ENCODE results near the gene SBK1.
"Not testable (repeated sequence)": the region's sequence is repeated elsewhere in the genome, so short reads cannot be mapped to it uniquely, and the experiment has no call there.

Gene SBK1

DNA sequence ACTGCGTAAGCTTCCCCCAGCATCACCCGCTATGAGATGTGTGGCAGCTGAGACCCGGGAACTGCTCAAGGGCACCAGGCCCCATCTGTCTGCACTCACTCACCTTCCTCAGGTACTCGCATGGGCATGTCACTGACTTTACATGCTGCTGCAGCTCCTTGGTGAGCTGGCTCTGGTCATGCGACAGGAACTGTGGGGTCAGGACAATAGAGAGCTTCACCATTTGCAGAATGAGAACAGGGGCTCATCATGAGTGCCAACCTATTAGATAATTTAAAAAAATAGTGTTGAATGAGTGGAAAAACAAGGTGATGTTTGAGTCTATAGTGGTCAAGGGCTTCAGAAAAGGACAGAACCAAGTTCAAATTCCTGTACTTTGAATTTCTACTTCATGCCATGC, 70.3 kb downstream of the SBK1 start:
- not testable (repeated sequence) for DNase-seq

DNA sequence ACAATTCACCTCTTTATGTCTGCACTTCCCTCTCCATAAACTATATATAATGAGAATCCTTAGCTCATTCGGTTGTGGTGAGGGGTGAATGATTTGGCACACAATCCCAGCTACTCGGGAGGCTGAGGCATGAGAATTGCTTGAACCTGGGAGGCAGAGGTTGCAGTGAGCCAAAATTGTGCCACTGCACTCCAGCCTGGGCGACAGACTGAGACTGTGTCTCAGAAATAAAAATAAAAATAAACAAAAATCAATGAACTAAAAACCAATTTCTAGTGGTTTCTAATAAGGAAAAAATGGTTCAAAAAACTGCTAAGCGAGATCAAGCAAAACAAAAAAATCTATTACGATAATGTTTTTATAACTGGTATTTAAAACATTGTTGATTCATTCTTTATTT, 71.1 kb downstream of the SBK1 start, which contains the start of gene NPIPB6:
Gene NPIPB6, minus strand, starts transcription at position 101 of the 400 bp plus-strand sequence. CDS start 686 bp downstream, outside the sequence.
- DNase-seq = not testable (repeated sequence)

DNA sequence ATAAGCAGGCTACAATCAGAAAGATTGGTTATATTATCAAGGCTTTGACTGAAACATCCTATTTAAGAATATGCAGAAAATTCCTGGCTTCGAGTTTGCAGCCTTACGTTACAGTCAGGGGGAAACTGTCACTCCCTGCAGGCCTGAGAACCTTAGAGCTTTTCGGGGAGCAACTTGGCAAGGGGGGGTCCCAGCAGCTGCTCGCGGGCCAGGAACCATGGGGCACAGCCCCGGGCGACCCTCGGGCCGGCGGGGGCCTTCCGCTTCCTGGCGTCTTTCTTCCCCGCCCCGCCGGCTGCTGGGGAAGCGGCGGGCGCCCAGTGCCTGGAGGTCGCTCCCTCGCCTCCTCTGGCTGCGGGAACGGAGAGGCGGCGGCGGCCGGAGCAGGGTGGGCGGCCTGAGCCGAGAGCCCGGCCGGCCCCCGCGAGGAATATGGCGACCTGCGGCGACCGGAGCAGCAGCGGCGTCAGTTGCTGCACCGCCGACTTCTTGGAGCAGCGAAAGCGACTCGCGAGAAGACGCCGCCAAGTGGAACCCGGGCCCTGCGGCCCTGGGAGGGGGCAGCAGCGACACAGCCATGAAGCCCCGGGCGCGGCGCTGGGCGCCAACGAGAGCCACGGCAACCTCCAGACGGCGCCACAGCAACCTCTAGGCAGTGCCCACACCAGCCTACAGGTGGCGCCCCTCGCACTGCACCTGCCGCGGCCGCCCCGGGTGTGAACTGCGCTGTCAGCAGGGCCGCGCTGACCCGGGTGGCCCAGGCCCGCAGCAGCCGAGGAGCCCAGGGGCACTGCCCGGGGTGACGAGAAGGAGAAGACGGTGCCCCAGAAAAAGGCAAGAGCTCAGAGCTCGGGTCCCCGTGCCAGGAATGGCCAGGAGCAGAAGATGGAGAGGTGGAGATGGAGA, 72.2 kb downstream of the SBK1 start:
- DNase-seq = peak; percentile 12 to 19

DNA sequence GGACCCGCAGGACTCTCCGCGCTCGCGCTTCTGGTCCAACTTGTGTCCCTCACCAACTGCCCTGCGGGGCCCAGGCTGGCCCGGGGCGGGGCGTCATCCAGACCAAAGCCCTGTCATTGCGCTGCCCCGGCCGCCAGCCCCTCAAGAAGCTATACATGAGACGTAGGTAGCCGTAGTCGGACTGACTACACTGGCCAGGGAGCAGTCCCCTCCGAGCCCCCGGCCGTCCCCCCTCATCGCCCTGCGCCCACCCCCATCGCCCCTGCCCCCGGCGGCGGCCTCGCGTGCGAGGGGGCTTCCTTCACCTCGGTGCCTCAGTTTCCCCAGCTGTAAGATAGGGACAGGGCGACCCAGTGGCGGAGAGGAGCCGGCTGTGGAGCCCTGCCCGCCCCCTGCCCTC, 75.6 kb downstream of the SBK1 start:
- DNase-seq = not testable (repeated sequence)

Data from CD4-positive, alpha-beta T cell treated with Interleukin-4 for 1 hour (primary cell).